NCI-H2171 treated with DMSO at 0.1 percent for 48 hours (cell line): ENCODE data around the gene GPER1.
"Not testable (repeated sequence)": the region's sequence is repeated elsewhere in the genome, so short reads cannot be mapped to it uniquely, and the experiment has no call there.

Experiments
- DNase-seq: peaks from one replicate; lab custom pipeline; 2025; lab: John Stamatoyannopoulos, UW

Gene GPER1

DNA sequence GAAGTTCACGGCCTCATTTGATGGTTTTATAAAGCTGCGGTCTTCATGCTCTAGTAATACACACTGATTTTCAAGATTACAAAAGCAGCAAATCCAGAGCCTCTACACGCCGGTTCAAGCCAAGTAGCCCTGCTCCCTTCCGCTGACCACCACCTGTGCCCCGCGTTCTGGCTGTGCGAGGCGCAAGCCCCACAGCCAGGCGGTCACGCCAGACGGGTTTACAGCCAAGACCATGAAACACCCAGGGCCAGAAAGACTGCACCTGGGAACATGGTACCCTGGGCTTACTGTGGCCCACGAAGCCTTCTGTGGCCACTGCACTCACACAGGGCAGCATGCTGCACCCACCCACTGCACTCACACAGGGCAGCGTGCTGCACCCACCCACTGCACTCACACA, 33.6 kb downstream of the GPER1 start:
- no peak for DNase-seq

DNA sequence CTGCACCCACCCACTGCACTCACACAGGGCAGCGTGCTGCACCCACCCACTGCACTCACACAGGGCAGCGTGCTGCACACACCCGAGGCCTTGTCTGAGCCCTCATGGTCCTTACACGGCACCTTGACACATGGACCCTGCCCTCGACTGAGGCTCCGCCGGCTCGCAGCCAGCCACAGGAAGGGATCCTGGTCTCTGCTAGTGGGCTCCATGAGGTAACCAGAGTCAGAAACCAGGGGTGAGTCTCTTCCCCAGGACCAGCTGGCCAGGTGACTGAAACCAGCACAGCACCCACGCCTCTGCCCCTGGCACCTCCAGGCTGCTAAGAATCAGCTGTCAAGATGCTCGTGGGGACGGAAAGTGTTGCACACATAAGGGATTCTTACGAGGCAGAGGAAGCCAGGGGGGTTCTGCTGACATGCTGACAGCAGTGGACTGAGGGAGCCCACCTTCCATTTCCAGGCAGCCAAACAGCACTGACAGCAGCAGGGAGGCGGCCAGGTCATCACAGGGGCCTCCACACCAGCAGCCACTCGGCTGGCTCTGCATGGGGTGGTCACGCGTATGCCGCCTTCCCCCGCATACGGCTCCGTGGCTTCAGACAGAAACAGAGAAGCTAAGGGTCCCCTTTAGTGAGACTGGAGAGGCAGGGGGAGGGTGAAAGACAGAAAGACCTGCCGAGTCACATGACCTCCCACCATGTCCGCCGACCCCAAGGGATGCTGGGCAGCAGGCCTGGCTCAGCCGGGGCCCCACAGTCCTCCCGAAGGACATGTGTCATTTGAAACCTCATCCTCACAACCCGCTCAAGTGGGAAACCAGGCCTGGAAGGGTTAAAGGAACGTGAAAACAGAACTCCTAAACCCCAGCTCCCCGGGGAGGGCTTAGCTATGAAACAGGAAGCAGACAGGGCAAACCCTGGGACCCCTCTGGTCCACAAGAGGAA, 34.2 kb downstream of the GPER1 start:
- DNase-seq, result no peak

DNA sequence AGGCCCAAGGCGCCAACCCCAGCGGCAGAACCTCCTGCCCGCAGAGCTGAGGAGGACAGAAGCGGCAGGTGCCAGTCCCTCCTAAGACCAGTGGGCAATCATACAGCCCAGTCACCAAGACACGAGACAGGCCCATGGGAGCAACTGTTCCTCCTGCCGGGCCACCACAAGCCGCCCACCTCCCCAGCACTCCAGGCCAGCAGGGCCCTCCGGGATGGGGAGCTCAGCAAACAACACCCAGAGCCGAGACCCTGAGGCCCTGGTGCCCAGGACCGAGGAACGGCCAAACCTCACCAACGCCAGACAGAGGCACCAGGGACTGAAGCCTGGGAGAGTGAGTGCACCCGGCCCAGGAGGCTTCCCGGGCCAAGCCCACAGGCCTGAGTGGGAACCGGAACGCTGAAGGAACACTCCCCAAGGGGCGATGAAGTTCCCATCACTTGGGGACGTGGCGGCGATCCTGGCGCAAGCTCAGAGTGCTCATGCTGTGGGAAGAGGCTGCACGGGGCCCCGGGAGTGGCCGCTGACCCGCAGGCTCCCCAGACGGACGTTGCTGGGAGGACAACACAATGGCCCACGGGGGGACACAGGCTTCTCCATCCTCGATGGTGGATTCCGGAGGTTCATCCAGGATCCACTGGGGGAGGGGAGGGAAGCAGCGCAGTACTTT, 35.1 kb downstream of the GPER1 start:
- no peak for DNase-seq

DNA sequence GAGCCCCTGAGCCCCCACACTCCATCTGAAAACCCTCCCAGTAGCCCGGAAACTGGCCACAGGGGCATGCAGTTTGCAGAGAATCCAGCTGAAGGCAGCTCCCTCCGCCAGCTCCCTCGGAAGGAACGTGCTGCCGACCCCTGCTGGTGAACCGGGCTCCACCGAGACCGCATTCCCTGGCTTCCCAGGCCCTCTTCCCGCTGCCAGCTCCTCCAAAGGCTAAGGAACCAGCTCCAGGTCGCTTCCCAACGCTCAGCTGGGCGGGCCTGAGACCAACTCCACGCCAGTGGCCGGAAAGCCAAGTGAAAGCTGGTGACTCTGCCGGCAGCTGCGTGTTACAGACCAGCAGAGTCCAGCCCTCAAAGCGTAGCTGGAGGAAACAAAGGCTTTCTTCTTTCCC, 35.8 kb downstream of the GPER1 start:
- DNase-seq, result no peak

DNA sequence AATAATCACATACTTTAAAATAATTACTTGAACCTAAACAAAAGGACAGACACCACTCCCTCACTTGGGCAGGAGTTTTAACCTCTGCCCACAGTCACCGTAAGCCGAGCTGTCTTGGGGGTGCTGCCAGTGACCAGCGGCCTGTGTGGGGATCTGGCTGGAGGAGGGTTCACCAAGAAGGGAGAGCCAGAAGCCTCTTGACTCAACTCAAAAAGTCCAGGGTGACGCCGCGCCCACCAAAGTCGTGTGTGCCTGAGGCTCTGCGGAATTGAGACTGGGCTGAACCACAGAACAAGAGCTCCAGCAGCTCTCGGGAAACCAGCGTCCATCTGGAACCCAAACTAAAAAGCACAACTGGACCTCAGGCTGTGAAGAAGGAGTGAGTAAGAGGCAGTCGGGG, 36.3 kb downstream of the GPER1 start:
- DNase-seq, result no peak

DNA sequence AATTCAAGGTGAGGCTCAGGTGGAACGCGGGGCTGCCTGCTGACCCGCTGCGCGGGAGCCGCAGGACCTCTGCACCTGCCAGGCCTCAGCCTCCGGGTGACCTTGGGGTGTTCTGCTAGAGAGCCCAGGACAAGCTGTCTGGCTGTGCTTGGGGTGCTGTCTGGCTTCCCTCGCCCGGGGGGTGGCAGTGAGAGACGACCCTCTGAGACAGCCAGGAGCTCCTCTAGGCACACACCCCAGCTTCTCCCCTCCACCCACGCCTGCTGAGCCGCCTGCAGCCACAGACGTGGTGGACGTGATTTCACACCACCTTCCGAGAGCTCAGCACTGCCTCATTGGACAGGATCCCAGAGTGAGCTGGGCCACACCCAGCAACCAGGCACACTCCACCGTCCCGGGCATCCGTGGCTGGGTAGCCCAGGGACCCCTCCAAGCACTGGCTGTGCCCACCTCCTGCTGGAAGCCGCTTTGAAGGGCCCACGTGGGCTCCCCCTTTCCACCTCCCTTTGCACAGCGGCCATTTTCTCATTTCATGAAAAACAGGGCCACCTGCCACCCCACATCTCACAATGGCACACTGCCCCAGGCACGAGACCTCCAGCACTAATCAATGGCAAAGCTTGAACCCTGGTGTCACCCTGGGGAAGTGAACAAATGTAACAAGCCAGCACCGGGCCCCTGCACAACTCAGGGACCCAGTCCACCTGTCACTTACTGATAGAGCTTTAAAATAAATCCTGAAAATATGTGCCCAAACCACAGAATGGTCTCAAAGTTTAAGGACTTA, 37.1 kb downstream of the GPER1 start:
- no peak for DNase-seq

DNA sequence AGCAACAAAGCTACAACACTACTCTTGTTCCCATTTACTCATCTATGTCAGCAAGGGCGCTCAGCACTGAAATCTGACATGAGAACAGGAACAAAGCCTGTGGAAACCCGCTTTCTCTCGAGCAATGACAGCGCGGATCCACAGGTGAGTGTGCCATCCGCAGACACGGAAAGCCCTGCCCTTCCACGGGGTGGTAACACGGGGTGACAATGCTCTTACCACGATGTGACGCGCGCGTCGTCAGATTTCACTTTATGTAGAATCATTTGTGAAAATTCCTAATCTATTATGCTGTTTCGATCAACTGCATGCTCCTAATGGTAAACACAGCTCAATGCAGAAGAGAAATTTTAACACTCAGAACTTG, 37.7 kb downstream of the GPER1 start:
- DNase-seq, result no peak

DNA sequence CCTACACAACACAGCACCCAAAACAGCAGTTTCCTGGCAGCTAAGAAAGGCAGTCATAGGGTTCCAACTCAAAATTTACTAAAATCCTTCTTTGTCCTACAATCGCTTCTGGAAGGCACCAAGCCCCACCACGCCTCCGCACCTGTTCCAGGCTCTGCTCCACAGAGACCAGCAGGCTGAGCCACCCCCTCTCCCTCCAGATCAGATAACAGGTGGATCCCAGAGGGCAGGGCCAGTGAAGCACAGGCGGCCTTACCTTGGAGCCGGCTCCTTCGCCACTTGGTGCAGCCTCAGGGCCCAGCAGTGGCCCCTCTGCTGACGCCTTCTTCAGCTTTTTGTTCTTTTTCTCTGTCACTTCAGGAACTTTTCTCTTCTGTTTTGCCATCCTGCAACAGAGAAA, 39.1 kb downstream of the GPER1 start:
- peak; percentile 75 for DNase-seq

DNA sequence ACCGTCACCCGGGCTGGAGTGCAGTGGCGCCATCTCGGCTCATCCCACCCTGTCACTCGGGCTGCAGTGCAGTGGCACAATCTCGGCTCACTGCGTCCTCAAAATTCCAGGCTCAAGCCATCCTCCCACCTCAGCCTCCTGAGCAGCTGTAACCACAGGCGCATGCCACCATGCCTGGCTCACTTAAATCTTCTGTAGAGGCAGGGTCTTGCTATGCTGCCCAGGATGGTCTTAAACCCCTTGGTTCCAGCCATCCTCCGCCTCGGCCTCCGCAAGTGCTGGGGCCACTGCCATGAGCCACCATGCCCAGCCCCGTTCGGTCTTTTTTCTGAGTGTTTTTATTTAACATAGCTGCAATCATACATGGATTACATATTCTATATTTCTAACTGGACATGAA, 41.5 kb downstream of the GPER1 start:
- no peak for DNase-seq

DNA sequence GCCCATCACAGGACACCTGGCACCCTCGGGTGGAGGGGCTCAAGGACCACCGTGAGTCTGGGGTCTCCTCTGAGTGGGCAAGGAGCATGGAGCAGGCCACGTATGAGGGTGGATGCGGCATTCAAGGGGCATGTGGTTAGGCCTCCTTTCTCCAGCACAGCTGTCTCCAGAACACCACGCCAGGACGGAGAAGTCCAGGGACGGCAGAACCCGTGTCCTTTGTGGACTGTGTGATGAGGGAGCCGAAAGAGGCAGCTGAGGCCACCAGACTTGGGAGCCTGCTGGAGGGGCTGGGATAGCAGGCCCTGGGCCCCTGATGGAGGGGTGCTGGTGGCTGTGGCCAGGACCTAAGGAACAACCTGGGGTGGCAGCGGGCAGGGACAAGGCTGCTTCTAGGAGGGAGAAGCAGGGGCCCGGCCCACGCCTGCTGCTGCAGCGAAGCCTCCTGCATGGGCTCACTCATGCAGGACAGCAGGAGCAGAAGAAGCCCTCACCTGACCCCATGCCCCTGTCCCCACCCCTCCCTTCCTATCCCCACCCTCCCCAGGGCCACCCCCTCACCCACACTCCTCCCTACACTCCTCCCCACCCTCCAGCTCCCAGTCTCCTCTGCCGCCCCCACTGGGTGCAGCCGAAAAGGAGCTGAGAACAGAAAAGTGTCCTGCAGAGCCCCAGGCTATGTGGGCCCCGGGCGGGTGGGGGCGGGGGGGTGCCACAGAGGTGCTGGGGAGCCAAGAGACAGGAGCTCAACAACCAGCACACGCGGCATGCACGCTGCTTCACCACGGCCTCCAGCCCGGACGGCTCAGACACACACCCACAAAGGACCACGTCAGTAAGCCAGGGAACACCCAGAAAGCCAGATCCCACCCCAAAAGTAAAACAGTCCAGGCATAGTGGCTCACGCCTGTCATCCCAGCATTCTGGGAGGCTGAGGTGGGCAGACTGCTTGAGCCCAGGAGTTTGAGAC, 42.4 kb downstream of the GPER1 start:
- no peak for DNase-seq

DNA sequence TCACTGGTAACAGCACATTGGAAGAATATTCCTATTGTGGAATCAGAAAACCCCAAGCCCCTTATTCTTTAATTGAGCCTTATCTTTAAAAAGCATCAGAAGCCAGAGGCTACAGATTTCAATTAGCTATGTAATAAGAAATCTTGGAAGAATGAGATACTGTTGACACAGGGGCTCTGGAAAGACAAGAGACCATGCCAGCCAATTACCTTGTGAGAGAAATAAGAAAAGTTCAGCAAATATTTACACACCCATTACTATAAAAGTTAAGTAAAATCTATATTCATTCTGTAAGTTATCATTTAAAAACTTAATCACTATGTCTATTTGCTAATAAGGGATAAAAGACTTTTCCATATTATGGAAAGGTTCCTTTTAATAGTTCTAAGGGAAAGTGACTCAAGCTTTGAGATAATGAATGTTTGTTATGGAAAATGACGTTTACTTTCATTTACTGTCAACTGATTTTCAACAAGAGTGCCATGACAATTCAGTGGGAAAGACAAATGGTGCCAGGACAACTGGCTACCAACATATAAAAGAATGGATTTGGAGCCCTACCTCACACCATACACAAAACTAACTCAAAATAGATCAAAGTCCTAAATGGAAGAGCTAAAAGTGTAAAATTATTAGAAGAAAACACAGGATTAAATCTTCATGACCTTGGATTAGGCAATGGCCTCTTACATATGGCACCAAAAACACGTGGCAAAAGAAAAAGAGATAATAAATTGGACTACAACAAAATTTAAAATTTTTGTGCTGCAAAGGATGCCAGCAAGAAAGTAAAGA, 43.8 kb downstream of the GPER1 start:
- DNase-seq, result no peak

DNA sequence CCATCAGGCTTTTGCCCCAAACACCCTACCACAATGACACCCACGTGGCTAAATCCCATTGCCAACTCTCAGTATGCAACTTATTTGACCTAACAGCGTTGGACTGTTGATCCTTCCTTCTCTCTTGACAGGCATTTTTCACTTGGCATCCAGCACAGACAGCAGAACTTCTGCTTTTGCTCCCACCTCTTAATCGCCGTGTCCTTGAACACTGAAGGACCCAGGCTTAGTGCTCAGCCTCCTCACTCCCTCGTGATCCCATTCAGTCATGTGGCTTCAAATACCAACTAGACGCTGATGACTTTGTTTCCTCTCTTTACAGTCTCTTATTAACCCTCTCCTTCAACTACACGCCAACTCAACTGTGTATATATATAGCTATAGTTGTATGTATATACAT, 47.0 kb downstream of the GPER1 start:
- DNase-seq, result no peak

DNA sequence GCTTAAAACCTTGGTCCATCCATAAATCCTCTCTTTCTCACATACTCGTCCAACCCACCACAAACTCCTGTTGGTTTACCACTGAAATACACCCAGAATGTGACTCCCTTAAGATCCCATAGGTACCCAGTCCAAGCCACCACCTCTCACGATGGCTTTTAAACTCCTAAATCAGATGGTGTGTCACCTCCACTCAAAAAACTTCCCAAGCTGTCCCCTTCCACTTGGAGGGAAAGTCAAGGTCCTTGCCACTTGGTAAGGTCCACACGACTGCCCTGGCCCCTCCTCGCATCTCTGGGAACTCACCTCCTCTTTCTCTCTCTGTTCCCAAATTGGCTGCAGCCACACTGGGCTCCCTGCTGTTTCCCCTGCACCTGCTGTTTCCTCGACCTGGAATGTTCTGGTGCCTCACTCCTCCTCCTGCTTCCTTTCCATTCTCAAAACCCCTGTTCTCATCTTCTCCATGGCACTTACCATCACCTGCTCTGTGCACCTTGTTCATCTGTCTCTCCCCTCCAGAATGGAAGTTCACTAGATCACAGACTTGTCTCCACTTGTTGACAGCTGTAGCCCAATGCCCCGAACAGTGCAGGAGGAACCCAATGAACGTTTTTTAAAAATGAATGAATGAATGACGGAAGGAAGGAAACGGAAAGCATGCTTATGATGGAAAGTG, 49.1 kb downstream of the GPER1 start:
- DNase-seq, result peak; percentile 33

DNA sequence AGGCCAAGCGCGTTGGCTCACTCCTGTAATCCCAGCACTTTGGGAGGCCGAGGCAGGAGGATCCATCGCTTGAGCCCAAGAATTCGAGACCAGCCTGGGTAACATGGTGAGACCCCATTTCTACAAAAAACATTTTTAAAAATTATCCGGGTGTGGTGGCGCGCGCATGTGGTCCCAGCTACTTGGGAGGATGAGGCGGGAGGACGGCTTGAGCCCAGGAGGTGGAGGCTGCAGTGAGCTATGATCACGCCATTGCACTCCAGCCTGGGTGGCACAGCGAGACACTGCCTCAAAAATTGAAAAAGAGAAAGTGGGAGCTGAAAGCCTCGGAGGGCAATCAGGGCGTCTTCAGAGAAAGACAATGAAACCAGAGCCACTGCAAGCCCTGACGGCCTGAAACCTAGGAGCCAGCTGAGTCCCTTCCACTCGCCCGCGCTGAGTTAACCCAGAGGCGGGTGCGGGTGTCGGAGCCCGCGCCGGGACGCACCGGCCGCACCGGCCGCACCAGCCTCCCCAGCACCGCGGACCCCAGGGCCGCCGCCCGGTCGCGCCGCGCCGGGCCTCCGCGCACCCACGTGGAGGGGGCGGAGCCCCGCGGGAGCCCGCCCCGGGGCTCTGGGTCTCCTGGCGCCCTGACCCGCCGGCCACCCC, 49.7 kb downstream of the GPER1 start:
- peak; percentile 52 for DNase-seq

DNA sequence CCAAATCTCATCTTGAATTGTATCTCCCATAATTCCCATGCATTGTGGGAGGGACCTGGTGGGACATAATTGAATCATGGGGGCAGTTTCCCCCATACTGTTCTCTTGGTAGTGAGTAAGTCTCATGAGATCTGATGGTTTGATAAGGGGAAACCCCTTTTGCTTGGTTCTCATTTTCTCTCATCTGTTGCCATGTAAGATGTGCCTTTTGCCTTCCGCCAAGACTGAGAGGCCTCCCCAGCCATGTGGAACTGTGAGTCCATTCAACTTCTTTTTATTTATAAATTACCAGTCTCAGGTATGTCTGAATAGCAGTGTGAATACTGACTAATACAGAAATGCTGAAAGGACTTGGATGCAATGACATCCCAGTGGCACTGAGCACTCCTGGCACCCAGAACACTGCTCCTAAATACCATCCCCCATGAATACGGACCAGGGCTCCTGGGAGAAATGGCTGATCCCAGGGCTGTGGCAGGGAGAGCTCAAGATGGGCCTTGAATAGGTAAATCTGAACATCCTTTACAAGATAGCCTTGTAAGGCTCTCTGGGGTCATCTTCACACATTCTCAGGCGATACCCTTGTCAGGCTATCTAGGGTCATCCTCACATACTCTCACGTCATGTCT, 52.7 kb downstream of the GPER1 start:
- DNase-seq, result no peak

DNA sequence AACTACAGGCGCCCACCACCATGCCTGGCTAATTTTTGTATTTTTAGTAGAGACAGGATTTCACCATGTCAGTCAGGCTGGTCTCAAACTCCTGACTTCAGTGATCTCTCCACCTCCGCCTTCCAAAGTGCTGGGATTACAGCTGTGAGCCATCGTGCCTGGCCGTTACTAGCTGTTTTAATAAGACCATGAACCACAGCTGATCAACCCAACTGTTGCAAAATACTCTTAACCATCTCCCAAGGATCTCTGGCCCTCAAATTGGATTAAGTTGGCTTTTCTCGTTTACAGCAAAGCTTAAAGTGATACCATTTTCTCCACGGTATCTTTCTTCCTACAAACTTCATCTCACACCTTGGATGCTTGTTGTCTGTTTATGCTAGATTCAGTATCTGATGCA, 53.7 kb downstream of the GPER1 start:
- no peak for DNase-seq

DNA sequence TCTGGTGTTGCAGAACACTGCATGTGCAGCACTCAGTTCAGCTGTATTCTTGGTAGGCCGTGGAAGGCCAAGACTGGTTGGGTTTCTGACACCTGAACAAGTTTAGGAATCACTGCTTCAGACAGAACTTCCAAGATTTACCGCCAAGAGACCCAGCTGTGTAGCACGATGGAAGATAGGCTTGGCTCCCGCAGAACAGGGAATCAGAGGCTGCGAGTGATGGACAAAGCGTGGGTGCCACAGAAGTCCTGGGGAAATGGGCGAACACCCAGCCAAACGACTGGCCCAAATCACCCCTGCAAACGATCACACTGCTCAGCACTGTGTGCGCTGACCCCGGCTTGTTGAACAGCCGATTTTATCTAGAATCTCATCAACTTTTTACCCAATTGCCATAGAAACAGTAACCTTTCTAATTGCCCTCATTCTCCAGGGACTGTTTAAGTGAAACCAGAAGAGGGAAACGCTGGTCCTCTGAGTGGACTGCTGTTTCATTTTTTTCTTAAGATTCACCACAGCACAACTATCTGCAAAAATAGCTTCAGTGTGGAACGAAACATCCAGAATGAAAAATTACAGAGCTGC, 54.2 kb downstream of the GPER1 start:
- DNase-seq, result no peak

DNA sequence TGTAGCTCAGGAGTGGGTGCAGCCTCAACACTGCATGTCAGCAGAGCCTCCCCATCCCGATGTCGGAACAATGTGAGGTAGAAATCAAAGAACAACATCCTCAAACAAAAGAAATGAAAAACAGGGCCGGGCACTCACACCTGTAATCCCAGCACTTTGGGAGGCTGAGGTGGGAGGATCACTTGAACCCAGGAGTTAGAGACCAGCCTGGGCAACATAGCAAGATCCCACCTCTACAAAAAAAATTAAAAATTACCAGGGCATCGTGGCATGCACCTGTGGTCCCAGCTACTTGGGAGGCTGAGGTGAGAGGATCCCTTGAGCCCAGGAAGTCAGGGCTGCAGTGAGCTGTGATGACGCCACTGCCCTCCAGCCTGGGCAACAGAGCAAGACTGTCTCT, 55.1 kb downstream of the GPER1 start:
- not testable (repeated sequence) for DNase-seq
